Peyer's patch (tissue), 4 donors: Measurements from ENCODE around the gene C9. TPM values are rescaled to one million over a fixed set of nuclear protein-coding genes. Genes with fewer than 3 reads are reported as not detected.

Experiments
- DNase-seq, 3 donors: peaks; one replicate each; pipeline ENCODE4 v3.0.0-alpha.2; 2017 to 2019
- H3K27ac ChIP-seq, 4 donors: fragments of 200-600 bp; sonication (generic); one replicate each; pipeline ENCODE4 v1.5.1; 2016 to 2019
- H3K27me3 ChIP-seq, 2 donors: fragments of 200-600 bp; sonication (generic); one replicate each; pipeline ENCODE4 v1.5.1; 2019
- H3K36me3 ChIP-seq, 3 donors: fragments of 200-600 bp; sonication (generic); one replicate each; pipeline ENCODE4 v1.5.1; 2016 to 2019
- H3K4me1 ChIP-seq, 4 donors: fragments of 200-600 bp; sonication (generic); one replicate each; pipeline ENCODE4 v1.5.1; 2016 to 2019
- H3K4me3 ChIP-seq, 4 donors: fragments of 200-600 bp; sonication (generic); 1 replicate in 3 of 4; 2 replicates in 1 of 4; pipeline ENCODE4 v1.5.1; 2016 to 2019; ENCODE audit warnings: mild to moderate bottlenecking in 1 of 4
- H3K9me3 ChIP-seq, 4 donors: fragments of 200-600 bp; sonication (generic); one replicate each; pipeline ENCODE4 v1.5.1; 2016 to 2019; ENCODE audit warnings: mild to moderate bottlenecking in 1 of 4
- POLR2A ChIP-seq, 2 donors: fragments of 450-650 bp; IDR thresholded peaks; one replicate each; pipeline ENCODE4 v1.5.1; 2017; ENCODE audit warnings: antibody characterized with exemption in 2 of 2, mild to moderate bottlenecking in 2 of 2, moderate library complexity in 2 of 2
- total RNA-seq, 4 donors: library from RNA; depleted of rRNA; stranded (reverse); fragments of >200 nt; gene quantifications; one replicate each; pipeline ENCODE4 v1.1.0, GENCODE V29; 2016
- TF ChIP-seq, protein P1 (sequence below), 6 experiments: fragments of 450-650 bp in 4 of 6; fragments of 200-600 bp in 2 of 6; sonication (generic) in 1 of 6; IDR thresholded peaks; one replicate each; pipeline ENCODE4 v1.5.1; 2017 to 2019; ENCODE audit warnings: antibody characterized with exemption in 6 of 6, mild to moderate bottlenecking in 3 of 6, moderate library complexity in 1 of 6

The C9 gene
- total RNA-seq, 4 donors from 2014 or later, result not detected

DNA sequence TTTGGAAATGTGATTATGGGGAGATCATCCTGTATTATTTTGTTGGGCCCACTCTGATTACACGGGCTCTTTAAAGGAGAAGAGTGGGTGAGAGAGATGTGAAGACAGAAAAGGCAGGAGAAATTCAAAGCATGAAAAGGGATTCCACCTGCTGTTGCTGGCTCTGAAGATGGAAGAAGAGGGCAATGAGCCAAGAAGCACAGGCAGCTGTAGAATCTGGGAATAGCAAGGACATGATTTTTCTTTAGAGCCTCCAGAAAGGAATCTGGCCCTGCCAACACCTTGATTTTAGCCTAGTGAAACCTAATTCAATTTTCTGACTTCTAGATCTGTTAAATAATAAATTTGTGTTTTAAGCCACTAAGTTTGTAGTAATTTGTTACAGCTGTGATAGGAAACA is 11.3 kb downstream of the C9 start:
- Histone ChIP-seq H3K4me1 (no peaks in the 10 kb centered on the region), H3K4me3 (no peak overlapping the region), H3K9me3 (no peaks in the 10 kb centered on the region), H3K27me3 (no peaks in the 10 kb centered on the region), H3K27ac (no peak overlapping the region), H3K36me3 (no peaks in the 10 kb centered on the region)
- no peak for DNase-seq
- no peak for TF ChIP-seq POLR2A (IDR thresholded peaks at IDR 0.05)
- TF ChIP-seq, protein P1, sequence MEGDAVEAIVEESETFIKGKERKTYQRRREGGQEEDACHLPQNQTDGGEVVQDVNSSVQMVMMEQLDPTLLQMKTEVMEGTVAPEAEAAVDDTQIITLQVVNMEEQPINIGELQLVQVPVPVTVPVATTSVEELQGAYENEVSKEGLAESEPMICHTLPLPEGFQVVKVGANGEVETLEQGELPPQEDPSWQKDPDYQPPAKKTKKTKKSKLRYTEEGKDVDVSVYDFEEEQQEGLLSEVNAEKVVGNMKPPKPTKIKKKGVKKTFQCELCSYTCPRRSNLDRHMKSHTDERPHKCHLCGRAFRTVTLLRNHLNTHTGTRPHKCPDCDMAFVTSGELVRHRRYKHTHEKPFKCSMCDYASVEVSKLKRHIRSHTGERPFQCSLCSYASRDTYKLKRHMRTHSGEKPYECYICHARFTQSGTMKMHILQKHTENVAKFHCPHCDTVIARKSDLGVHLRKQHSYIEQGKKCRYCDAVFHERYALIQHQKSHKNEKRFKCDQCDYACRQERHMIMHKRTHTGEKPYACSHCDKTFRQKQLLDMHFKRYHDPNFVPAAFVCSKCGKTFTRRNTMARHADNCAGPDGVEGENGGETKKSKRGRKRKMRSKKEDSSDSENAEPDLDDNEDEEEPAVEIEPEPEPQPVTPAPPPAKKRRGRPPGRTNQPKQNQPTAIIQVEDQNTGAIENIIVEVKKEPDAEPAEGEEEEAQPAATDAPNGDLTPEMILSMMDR (IDR thresholded peaks at IDR 0.05), result no peak

DNA sequence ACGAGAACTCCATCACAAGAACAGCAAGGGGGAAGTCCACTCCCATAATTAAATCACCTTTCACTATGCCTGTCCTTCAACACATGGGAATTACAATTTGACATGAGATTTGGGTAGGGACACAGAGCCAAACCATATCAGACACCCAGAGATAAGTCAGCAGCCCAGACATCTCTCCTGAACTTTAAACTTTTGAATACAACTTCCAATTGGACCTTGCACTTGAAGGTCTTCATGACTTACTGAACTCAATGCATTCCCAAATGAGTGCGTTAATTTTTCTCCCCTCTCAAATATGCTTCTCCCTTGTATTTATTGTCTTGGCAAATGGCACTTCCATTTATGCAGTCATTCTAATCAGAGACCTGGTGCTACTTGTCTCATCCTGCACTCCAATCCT is 12.1 kb downstream of the C9 start:
- Histone ChIP-seq H3K27me3 (no peaks in the 10 kb centered on the region), H3K4me3 (no peak overlapping the region), H3K36me3 (no peaks in the 10 kb centered on the region), H3K9me3 (no peaks in the 10 kb centered on the region), H3K4me1 (no peaks in the 10 kb centered on the region), H3K27ac (no peak overlapping the region)
- DNase-seq, result no peak
- TF ChIP-seq, protein P1 (IDR thresholded peaks at IDR 0.05), result no peak
- TF ChIP-seq POLR2A (IDR thresholded peaks at IDR 0.05), result no peak

DNA sequence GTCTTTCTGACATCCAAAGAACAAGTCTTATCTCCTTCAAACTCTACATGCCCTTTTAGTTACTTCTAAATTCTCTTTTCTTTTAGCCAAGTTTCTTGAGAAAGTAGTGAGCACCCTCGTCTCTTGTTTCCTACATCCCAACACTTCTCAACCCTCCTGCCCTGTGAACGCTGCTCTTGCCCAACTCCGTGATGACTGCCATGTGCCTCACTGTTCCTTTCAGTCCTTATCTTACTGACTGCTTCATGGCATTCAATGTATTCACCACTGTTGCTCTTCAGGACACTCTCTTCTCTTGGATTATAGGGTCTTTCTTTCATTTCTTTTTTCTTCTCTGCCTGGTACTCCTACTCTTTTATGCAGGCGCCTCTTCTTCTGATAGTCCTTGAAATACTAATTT is 14.8 kb downstream of the C9 start:
- Histone ChIP-seq H3K9me3 (no peaks in the 10 kb centered on the region), H3K4me3 (no peak overlapping the region), H3K27ac (no peak overlapping the region), H3K27me3 (no peaks in the 10 kb centered on the region), H3K36me3 (no peaks in the 10 kb centered on the region), H3K4me1 (no peaks in the 10 kb centered on the region)
- TF ChIP-seq, protein P1 (IDR thresholded peaks at IDR 0.05), result no peak
- TF ChIP-seq POLR2A (IDR thresholded peaks at IDR 0.05), result no peak
- no peak for DNase-seq

DNA sequence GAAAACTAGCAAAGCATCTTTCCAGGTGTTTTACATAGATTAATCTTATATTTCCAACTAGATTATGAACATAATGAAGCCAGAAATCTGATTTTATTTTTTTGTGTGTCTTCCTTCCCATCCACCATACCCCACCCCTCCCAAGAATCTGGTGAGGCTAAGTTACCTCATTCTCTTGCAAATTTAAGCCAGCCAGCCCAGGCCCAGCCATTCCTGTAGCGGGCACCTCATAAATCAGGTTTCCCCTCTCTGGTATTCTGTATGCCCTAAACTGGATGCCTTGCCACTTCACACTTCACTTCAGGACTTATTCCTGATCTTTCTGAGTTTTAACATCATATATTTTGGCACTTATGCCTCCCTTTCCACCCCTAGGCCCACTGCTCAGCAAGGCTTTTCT is 21.8 kb downstream of the C9 start:
- H3K27ac ChIP-seq, result no peak overlapping the region
- no peak for DNase-seq
- no peaks in the 10 kb centered on the region for H3K27me3 ChIP-seq
- H3K36me3 ChIP-seq, result no peaks in the 10 kb centered on the region
- TF ChIP-seq POLR2A (IDR thresholded peaks at IDR 0.05), result no peak
- TF ChIP-seq, protein P1 (IDR thresholded peaks at IDR 0.05), result no peak
- H3K4me1 ChIP-seq, result no peaks in the 10 kb centered on the region
- no peak overlapping the region for H3K4me3 ChIP-seq
- H3K9me3 ChIP-seq, result no peaks in the 10 kb centered on the region

DNA sequence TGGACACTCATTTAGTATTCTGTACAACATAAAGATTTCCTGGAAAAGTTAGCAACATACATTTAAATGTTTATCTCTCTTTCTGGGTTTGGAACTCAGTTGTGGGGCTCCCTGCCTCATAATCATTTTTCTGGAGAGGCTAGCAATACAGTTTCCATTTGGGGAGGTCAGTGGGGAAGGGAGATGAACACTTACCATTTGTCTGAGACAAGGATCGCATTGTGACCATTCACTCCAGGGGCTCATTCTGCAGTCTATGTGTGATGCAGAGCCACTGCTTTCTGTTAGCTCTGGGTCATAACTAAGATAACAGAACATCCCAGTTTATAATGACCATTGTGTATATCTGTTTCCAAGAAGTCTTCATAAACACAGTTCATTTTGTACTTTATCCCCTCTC is 22.4 kb downstream of the C9 start:
- Histone ChIP-seq H3K4me1 (no peaks in the 10 kb centered on the region), H3K27me3 (no peaks in the 10 kb centered on the region), H3K4me3 (no peak overlapping the region), H3K9me3 (no peaks in the 10 kb centered on the region), H3K36me3 (no peaks in the 10 kb centered on the region), H3K27ac (no peak overlapping the region)
- TF ChIP-seq POLR2A (IDR thresholded peaks at IDR 0.05), result no peak
- TF ChIP-seq, protein P1 (IDR thresholded peaks at IDR 0.05), result no peak
- DNase-seq, result no peak

DNA sequence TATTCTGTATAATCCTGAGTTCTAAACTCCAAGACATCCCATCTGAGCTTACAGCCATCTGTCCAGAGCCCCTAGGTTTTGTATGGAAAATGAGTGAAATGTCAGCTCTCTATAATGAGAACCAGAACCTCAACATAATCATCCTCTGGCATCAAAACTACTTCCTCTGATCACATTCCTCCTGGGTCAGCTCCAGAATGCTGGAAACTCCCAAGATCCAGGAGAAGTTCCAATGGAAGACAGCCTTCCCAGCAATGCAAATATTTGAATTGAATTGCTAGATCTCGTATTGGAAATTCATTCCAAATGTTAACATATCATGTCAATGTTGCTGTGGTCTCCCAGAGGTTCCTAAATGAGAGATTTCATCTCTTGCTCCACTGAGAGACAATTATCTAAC is 23.8 kb downstream of the C9 start:
- H3K27ac ChIP-seq, result no peak overlapping the region
- no peak for DNase-seq
- H3K9me3 ChIP-seq, result no peaks in the 10 kb centered on the region
- no peak for TF ChIP-seq POLR2A (IDR thresholded peaks at IDR 0.05)
- TF ChIP-seq, protein P1 (IDR thresholded peaks at IDR 0.05), result no peak
- no peaks in the 10 kb centered on the region for H3K27me3 ChIP-seq
- no peaks in the 10 kb centered on the region for H3K4me1 ChIP-seq
- H3K36me3 ChIP-seq, result no peaks in the 10 kb centered on the region
- H3K4me3 ChIP-seq, result no peak overlapping the region
